ENCODE data around the gene TMEM87B. TPM values are rescaled to one million over a fixed set of nuclear protein-coding genes. Genes with fewer than 3 reads are reported as not detected.

Gene TMEM87B
- total RNA-seq, 1 experiment from 2014 or later: 10.5 TPM

DNA sequence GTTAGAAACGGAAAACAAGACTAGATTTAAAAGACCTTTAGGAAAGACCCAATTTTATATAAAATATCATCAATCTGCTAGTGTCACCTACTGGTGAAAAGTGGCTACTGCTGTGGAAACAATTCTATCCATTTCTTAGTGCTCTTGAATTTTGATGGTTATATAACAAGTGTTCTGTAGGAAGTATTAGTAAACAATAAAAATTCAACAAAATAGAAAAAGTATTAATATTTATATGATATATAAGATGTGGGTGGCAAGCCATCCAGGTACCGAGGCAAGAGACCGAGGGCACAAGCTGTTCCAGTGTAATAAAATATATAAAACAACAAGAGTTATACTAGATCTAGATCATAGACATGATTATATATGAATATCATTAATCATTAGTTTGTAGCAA, 6.2 kb upstream of the TMEM87B start:
- Mint-ChIP-seq H3K9me3 (peaks cover 25 to 31% of the 10 kb centered on the region in 2 experiments), H3K4me3 (no peak overlapping the region), H3K27ac (no peak overlapping the region), H3K36me3 (ENCODE audit: insufficient read depth in 1 of 3, low read depth in 3 of 3) (peaks cover 4 to 32% (median 8%) of the 10 kb centered on the region in 3 experiments; a peak in 6 of 7 replicates), H3K27me3 (ENCODE audit: low read depth) (peaks cover 11% of the 10 kb centered on the region), H3K4me1 (peaks cover 21 to 25% of the 10 kb centered on the region in 2 experiments)
- TF ChIP-seq, protein P1, sequence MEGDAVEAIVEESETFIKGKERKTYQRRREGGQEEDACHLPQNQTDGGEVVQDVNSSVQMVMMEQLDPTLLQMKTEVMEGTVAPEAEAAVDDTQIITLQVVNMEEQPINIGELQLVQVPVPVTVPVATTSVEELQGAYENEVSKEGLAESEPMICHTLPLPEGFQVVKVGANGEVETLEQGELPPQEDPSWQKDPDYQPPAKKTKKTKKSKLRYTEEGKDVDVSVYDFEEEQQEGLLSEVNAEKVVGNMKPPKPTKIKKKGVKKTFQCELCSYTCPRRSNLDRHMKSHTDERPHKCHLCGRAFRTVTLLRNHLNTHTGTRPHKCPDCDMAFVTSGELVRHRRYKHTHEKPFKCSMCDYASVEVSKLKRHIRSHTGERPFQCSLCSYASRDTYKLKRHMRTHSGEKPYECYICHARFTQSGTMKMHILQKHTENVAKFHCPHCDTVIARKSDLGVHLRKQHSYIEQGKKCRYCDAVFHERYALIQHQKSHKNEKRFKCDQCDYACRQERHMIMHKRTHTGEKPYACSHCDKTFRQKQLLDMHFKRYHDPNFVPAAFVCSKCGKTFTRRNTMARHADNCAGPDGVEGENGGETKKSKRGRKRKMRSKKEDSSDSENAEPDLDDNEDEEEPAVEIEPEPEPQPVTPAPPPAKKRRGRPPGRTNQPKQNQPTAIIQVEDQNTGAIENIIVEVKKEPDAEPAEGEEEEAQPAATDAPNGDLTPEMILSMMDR (conservative IDR thresholded peaks at IDR 0.05): peak; percentile 78
- Histone ChIP-seq H3K4me2 (ENCODE audit: insufficient read depth, insufficient read length, low read length) (no peak overlapping the region), H3K79me2 (ENCODE audit: insufficient read depth, low read length) (no peaks in the 10 kb centered on the region), H3K27me3 (ENCODE audit: insufficient read depth, low read length) (no peaks in the 10 kb centered on the region), H3K23me2 (ENCODE audit: insufficient read length, low read depth, low read length, poor library complexity, severe bottlenecking) (no peaks in the 10 kb centered on the region), H3K56ac (ENCODE audit: insufficient read length, low read depth, low read length) (no peak overlapping the region), H3K14ac (ENCODE audit: insufficient read depth, low read length) (no peak overlapping the region), H3K27ac (ENCODE audit: insufficient read length, low read depth, low read length) (no peak overlapping the region), H3T11ph (ENCODE audit: low read length) (no peak overlapping the region), H2BK5ac (ENCODE audit: insufficient read length, low read length) (no peak overlapping the region), H2BK120ac (ENCODE audit: low read depth, low read length, poor library complexity, severe bottlenecking) (no peak overlapping the region), H2BK12ac (ENCODE audit: insufficient read length, low read depth, low read length) (no peak overlapping the region), H3K9ac (ENCODE audit: extremely low read depth, insufficient read length, low read length) (no peak overlapping the region), H4K91ac (ENCODE audit: insufficient read length, low read depth, low read length) (no peak overlapping the region), H2BK20ac (ENCODE audit: low read depth, low read length, poor library complexity, severe bottlenecking) (no peak overlapping the region), H4K20me1 (ENCODE audit: control insufficient read depth, insufficient read depth, insufficient read length) (no peaks in the 10 kb centered on the region), H4K8ac (replicated peaks; ENCODE audit: insufficient read length, low read depth, low read length) (no peak overlapping the region), H2BK15ac (ENCODE audit: low read depth, low read length) (no peak overlapping the region), H4K5ac (ENCODE audit: insufficient read length, low read depth, low read length) (no peak overlapping the region), H3K9me3 (ENCODE audit: control insufficient read depth, low read depth, low read length) (no peaks in the 10 kb centered on the region), H2AK5ac (ENCODE audit: insufficient read length, low read length) (no peak overlapping the region), H3K23ac (ENCODE audit: insufficient read length, low read depth, low read length) (no peak overlapping the region), H3K4ac (ENCODE audit: low read depth, low read length) (no peak overlapping the region), H3K79me1 (ENCODE audit: insufficient read depth, low read depth, low read length, poor library complexity, severe bottlenecking) (no peaks in the 10 kb centered on the region), H2AFZ (ENCODE audit: low read length) (no peak overlapping the region), H3K18ac (ENCODE audit: insufficient read length, low read depth, low read length) (no peak overlapping the region), H3K4me1 (ENCODE audit: insufficient read depth, low read length) (no peaks in the 10 kb centered on the region)
- WGBS (ENCODE audit: extremely low coverage, insufficient read length, low lambda C conversion rate): no CpG with 5 or more reads among the region's 3 CpGs
- no peak for DNase-seq
